ENCODE data around the gene MRPL42.
"Not testable (repeated sequence)": the region's sequence is repeated elsewhere in the genome, so short reads cannot be mapped to it uniquely, and the experiment has no call there.

The MRPL42 gene

DNA sequence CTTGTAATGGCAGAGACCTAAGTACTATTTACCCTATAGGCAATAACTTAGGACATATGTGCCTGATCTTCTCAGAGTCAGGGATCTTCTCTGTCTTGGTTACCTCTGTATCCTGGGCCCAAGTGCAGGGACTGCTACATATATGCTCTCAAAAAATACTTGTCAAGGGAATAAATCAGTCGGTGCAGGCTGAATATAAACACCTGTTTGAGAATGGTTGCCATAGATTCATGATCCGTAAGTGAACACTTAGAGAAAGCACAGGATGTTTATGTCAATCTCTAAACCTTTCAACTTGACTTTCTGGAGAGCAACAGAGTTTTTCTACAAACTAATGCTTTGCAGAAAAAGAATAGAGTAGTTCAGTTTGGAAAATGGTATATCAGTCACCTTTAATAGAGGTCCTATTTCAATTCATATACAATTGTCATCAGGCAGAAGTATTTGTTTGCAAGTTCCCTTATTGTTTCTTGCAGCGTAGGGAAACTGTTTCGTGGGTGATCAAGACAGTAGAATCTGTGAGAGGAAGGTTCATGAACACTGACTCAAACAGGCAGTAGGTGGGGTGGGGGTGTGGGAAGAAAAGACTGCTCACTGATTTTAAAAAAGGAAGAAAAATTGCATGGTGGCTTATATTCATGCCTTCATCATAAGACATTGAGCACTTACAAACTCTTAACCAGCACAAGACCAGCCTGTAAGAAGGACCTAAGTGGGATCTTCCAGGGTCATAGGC, 19.6 kb upstream of the MRPL42 start:
- no peak for DNase-seq

DNA sequence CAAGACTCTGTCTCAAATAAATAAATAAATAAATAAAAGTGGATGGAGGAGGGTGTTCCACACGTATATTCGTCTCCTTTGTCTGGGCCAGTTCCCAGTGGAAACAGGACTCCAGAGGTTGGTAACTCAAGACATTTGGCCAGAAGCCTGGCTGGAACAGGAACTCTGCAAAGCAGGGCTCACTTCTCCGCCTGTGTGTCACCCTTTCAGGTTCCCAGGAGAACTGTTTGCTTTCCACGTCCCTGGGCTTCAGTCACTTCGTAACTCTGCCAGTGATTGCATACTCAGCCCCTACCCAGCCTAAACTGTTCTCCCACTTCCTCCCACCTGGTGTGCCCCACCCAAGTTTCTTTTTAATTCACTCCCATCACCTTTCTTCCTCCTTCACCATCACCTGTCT, 18.5 kb upstream of the MRPL42 start:
- DNase-seq: no peak

DNA sequence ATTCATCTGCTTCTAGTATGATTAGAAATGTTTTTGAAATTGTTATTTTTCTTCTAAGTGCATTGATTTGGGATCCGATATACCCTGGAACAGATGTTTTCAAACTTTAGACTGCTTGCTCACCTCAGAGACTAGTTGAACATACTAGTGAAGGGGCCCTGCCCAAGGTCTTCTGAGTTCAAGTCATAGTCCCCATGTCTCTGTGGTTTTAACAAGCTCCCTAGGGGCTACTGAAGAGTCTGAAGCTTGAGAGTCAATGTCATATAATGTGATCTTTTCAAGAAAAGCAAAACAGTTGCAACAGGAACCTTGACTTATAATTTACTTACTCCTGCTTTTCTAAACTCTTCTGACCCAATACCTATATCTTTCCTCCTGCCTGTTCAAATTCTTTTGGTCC, 18.0 kb upstream of the MRPL42 start:
- DNase-seq: no peak

DNA sequence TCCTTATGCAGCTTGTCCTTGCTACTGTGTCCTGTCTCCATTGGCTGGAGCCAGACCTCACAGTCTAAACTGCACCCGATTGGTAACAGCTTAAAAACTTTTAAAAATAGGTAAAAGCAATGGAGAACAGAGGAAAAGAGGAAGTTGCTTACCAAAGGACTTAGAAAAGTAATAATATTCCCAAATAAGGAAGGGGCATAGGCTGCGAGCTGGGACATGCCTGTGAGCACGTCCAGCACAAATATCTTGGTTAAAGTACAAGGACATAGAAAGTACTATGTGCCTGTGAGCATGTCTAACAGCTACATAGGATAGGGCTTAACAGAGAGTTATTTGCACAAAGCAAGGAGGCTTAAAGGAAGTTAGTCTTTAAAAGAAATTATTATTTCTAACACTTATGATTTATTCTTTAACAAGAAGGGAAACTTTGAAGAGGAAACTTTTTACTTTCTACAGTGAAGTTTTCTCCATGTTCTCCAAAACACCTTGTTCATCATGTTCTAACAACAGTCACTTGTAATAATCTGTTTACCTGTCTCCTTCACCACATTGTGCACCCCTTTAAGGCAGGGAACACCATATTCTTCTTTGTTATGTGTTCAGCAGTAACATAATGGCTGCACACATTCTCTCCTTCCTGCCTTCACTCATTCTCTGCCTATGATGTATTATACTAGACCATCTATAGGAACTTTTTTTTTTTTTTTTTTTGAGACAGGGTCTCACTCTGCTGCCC, 15.7 kb upstream of the MRPL42 start:
- no peak for DNase-seq

DNA sequence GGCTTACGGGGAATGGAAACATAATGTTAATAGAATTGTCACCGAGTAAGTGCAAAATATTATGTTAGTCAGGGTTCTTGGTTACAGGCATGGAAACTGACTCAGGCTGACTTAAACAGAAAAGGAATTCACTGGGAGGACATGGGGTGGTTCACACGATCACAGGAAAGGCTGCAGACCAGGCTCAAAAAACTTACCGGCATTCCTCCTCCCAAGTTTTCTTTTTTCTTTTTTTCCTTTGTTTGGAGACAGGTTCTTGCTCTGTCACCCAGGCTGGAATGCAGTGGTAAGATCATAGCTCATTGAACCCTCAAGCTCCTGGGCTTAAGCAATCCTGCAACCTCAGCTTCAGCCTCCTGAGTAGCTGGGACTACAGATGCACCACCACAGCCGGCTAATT, 13.7 kb upstream of the MRPL42 start:
- DNase-seq: no peak

DNA sequence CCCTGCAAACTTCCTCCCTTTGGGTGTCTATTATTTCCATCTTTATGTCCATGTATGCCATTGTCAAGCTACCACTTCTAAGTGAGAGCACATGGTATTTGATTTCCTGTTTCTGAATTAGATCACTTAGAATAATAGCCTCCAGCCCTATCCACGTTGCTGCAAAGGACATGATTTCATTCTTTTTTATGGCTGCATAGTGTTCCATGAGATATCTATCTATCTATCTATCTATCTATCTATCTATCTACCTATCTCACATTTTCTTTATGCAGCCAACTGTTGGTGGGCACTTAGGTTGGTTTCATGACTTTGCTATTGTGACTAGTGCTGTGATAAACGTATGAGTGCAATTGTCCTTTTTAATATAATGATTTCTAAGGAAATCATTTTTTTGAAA, 11.2 kb upstream of the MRPL42 start:
- DNase-seq: no peak

DNA sequence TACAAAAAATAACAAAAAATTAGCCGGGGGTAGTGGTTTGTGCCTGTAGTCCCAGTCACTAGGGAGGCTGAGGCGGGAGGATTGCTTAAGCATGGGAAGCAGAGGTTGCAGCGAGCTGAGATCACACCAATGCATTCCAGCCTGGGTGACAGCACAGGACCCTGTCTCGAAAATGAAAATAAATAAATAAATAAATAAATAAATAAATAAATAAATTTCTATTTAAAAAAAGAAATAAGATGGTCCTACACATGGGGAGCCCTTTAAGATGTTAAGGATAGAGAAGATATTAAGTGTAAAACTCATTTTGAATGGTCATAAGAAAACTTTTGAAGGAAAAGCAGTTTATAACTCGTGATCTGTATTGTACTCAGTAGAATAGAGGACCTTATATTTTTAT, 8.2 kb upstream of the MRPL42 start:
- DNase-seq: no peak

DNA sequence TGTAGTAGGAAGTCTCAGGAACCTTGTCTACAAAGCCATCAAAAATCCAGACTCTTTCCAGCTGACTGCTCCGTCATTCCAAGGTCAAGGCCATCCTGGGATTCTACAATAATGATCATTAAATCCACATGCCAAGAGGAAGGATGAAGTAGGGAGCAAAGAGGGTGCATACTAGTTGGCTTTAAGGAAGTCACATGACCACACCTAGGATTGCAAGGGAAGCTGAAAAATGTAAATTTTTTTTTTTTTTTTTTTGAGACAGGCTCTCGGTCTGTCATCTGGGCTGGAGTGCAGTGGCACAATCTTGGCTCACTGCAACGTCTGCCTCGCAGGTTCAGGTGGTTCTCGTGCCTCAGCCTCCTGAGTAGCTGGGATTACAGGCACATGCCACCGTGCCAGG, 7.3 kb upstream of the MRPL42 start:
- DNase-seq: no peak

DNA sequence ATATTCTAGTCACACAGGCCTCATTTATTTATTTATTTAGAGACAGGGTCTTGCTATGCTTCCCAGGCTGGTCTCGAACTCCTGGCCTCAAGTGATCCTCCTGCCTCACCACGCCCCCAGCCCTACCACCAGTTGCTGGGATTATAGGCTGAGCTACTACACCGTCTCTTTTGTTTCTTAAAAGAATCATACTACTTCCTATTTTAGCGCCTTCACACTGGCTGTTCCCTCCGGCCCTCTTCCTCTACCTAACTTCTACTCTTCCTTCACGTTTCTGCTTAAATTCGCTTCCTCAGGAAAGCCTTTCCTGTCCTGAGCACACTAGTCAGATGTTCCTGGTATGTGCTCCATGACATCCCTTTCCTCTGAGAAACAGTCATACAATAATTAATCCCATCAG, 6.4 kb upstream of the MRPL42 start:
- no peak for DNase-seq

DNA sequence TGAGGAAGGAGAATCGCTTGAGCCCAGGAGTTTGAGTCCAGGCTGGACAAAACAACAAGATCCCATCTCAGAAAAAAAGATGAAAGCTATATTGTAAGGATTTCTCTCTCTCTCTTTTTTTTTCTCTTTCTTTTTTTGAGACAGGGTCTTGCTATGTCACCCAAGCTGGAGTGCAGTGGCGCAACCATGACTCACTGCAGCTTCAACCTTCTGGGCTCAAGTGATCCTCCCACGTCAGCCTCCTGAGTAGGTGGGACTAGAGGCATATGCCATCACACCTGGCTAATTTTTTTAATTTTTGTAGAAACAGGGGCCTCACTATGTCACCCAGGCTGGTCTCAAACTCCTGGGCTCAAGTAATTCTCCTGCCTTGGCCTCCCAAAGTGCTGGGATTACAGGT, 5.8 kb upstream of the MRPL42 start:
- no peak for DNase-seq

DNA sequence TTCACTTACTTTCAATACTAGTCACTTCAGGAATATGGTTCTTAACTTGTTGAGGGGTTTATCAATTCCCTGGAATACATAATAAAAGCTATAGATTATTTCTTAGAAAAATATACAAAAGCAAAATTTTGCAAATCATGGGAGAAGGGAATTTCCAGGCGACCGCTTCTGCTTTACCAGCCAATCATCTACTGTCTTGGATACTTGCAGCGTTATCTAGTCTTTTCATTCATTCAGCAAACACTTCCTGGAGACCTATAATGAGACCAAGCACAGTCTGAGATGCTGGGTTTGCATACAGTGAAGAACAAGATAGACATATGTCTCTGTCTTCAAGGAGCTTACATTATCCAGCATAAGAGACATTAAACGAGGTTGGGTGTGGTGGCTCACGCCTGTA, 1.5 kb upstream of the MRPL42 start:
- DNase-seq: no peak

DNA sequence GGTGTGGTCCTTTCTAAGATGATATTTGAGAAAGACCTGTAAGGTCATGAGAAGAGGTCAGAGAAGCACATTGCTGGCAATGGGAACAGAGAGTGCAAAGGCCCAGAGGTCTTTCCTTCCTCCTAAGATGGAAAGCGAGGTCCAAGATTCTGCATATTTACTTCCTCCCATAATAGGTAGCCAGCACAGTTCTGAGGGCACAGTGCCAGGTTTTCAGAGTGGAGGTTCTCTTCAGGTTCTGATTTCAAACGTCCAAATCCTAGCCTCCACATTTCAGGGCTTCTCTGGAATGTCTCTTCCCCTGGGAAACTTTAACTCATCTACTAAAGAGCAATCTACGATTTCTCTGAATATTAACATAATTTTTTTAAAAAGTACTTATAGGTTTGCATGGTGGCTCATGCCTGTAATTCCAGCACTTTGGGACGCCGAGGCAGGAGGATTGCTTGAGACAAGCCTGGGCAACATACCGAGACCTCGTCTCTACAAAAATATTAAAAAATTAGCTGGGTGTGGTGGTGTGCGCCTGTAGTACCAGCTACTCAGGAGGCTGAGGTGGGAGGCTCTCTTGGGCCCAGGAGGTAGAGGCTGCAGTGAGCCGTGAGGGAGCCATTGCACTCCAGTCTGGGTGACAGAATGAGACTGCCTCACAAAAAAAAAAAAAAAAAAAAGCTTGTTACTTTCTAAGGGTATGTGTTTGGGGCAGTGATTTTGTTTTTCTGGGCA, 526 bp upstream of the MRPL42 start:
- DNase-seq: no peak

DNA sequence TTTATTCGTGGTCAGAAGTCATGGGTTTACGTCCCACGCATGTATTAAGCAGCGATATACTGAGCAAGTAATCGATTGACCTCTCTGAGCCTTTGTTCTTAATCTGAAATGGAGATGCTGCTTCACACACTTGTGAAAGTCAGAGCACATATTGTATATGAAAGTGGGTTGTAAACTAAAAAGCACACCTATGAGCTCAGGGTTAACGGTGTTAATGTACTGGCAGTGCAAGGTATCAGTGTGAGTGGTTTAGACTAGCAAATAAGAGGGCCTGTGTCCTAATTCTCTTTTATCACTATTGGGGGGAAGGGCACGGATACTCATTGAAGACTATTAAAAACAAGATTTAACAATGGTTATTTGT, 676 bp downstream of the MRPL42 start:
- DNase-seq: no peak

DNA sequence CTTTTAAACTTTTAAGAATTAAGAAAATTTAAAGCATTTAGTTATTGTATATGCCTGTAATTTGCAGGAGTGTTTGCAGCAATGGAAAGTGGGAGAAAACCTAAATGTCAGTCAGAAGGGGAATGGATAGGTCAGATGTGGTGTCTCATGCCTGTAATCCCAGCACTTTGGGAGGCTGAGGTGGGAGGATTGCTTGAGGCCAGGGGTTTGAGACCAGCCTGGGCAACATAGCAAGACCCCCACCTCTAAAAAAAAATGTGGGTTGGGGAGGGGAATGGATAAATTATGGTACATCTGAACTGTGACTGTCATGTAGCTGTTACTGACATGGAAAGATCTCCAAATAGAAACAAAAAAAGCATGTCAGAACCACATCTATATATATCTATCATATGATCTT, 2.1 kb downstream of the MRPL42 start:
- DNase-seq: no peak

DNA sequence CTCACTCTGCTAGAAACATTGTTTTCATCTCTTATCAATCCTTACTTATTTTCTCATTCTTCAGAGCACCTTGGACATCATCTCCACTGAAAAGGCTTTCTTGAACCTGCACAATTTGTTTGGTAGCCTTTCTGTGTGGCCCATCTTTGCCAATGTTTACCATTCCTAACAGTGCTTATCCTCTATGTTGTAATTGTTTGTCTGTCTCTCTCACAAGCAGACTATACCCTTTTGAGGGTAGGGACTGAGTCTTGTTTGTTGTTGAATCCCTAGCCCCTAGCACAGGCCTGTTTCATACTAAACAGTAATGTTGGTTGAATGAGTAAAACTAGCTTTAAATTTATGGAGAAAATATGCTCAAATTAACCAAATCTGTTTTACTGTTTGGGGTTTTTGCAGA, 9.2 kb downstream of the MRPL42 start:
- DNase-seq: no peak

DNA sequence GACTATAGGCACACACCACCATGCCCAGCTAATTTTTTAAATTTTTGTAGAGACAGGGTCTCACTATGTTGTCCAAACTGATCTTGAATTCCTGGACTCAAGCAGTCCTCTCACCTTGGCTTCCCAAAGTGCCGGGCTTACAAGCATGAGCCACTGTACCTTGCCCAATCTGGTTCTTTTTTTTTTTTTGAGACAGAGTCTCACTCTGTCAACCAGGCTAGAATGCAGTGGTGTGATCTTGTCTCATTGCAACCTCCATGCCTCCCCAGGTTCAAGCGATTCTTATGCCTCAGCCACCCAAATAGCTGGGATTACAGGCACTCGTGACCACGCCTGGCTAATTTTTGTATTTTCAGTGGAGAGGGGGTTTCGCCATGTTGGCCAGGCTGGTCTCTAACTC, 15.4 kb downstream of the MRPL42 start:
- no peak for DNase-seq

DNA sequence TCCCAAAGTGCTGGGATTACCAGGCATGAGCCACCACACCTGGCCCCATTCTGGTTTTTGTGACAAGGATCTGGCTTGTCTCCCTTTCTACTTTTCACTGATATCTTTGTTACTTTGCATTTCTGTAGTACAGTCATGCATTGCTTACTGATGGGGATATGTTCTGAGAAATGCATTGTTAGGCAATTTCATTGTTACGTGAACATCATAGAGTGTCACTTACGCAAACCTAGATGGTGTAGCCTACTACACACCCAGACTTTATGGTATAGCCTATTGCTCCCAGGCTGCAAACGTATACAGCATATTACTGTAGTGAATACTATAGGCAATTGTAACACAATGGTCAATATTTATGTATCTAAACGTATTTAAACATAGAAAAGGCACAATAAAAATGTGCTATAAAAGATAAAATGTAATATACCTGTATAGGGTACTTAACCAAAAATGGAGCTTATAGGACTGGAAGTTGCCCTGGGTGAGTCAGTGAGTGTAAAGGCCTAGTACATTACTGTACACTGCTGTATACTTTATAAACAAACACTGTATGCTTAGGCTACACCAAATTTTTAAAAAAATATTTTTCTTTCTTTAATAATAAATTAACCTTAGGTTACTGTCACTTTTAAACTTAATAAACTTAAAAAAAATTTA, 16.0 kb downstream of the MRPL42 start:
- DNase-seq: no peak

DNA sequence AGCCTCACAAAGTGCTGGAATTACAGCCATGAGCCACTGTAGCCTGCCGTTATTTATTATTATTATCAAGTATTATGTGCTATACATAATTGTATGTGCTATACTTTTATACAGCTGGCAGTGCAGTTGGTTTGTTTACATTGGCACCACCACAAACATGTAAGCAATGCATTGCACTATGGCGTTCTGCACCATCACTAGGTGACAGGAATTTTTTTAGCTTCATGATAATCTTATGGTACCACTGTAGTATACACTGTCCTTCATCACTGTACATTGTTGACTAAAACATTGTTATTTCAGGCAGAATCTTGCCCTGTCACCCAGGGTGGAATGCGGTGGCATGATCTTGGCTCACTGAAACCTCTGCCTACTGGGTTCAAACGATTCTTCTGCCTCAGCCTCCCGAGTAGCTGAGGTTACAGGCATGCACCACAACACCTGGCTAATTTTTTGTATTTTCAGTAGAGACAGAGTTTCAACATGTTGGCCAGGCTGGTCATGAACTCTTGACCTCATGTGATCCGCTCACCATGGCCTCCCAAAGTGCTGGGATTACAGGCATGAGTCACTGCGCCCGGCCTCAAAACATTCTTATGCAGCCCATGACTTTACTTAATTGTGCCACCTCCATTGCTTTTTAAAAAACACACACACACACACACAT, 17.1 kb downstream of the MRPL42 start:
- DNase-seq: no peak

DNA sequence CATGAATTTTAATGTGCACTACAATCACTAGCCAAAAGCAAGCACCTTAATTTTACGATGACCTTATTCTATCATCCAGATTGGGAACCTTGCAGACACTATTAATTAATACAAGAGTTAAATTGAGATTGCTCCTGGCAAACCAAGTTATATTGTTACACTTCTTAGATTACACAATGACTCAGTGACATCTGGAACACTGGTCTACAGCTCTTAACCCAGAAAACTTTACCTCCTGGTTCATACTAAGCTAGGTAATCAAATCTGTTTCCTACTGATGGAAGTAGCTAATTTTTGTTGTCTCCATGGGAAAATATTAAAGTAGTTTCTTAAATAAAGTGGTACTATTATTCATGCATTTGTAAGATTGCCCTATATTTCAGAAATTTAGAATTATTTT, 25.5 kb downstream of the MRPL42 start:
- not testable (repeated sequence) for DNase-seq

DNA sequence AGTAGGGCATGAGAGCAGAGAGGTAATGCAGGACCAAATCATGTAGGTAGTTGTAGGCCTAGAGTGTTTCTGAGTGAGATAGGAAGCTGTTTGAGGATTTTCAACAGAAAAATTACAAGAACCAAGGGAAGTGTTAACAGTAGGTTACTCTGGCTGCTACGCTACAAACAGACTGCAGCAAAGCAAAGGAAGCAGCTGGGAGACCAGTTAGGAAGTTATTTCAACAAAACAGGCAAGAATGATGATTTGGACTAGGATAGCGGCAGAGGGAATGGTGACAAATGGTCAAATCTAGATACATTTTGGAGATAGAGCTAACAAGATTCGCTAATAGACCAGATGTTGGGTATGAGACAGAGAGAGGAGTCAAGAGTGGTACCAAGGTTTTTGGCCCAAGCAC, 26.8 kb downstream of the MRPL42 start:
- no peak for DNase-seq

DNA sequence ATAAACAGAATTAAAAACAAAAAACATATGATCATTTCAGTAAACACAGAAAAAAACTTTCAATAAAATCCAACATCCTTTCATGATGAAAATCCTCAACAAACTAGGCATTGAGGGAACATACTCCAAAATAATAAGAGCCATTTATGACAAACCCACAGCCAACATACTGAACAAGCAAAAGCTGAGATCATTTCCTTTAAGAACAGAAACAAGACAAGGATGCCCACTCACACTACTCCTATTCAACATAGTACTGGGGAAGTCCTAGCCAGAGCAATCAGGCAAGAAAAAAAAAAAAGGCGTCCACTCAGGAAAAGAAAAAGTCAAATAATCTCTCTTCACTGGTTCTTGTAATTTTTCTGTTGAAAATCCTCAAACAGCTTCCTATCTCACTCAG, 30.1 kb downstream of the MRPL42 start:
- no peak for DNase-seq

DNA sequence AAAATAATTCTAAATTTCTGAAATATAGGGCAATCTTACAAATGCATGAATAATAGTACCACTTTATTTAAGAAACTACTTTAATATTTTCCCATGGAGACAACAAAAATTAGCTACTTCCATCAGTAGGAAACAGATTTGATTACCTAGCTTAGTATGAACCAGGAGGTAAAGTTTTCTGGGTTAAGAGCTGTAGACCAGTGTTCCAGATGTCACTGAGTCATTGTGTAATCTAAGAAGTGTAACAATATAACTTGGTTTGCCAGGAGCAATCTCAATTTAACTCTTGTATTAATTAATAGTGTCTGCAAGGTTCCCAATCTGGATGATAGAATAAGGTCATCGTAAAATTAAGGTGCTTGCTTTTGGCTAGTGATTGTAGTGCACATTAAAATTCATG, 31.5 kb downstream of the MRPL42 start:
- not testable (repeated sequence) for DNase-seq

DNA sequence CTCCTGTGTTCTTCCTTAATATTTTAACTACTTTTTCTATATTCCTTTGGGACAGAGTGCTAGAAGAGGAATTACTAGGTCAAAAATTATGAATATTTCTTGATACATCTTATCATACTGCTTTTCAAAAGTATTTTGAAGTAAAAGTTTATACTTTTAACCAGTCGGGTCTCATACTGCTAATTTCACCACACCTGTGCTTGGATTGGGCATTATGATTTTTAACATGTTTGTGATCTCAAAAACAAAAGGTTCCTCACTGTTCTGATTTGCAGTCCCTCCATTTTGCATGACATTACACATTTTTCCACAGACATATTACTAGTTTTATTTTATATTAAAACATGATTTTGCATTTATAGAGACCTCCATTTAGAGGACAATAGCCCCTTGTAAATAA, 32.9 kb downstream of the MRPL42 start:
- DNase-seq: no peak

Measured in NCI-H1092 (cell line).